HepG2 (cell line): Measurements from ENCODE around the gene JAK1. TPM values are rescaled to one million over a fixed set of nuclear protein-coding genes. Genes with fewer than 3 reads are reported as not detected.

Experiments used
- ATAC-seq: fragments of 200-7000 bp; cut with Tn5 transposase; 3 replicates; pipeline ENCODE4 v1.9.1; 2020; ENCODE audit warnings: mild to moderate bottlenecking, moderate library complexity
- BruUV-seq: library from RNA; stranded (reverse); fragments of 400-500 nt; replicated peaks from 2 replicates; lab custom pipeline; 2021; lab: Mats Ljungman, UMichigan
- CTCF ChIA-PET: fragments of 300-600 bp; formaldehyde crosslinking; extraction: SDS; loops from one replicate; lab custom pipeline; 2021; ENCODE audit warnings: low total read pairs, inconsistent platforms, low intra/inter-chr PET ratio; lab: Yijun Ruan, JAX
- POLR2A ChIA-PET: fragments of 350-600 bp; sonication (Branson Sonifier 250); formaldehyde crosslinking; loops from one replicate; lab custom pipeline; 2020; ENCODE audit warnings: antibody characterized with exemption, inconsistent platforms; lab: Yijun Ruan, JAX
- DNase-seq: peaks from one replicate; pipeline ENCODE4 v3.0.0-alpha.2; 2015; ENCODE audit warnings: low spot score
- FAIRE-seq: peaks from 3 replicates; lab custom pipeline; 2011; peaks lifted over from hg19 to GRCh38; lab: Jason Lieb, UNC
- H2AFZ ChIP-seq: one replicate; pipeline ENCODE4 v1.6.1; 2011; ENCODE audit warnings: low read length, inconsistent platforms
- H3K27ac ChIP-seq: fragments of 300-600 bp; 3 replicates; pipeline ENCODE4 v1.8.0; 2011; ENCODE audit warnings: mixed run types, mild to moderate bottlenecking, mixed read lengths, low read length, inconsistent platforms; ENCODE audit not compliant: insufficient read depth; ENCODE audit errors: extremely low read length
- H3K27me3 ChIP-seq, 2 experiments: fragments of 200-600 bp in 1 of 2; 2 replicates in 1 of 2; 3 replicates in 1 of 2; pipeline versions ENCODE4 v1.6.0 to v1.8.0; 2011; ENCODE audit warnings: low read length in 2 of 2, mild to moderate bottlenecking in 2 of 2, moderate library complexity in 2 of 2, inconsistent platforms in 1 of 2; ENCODE audit not compliant: insufficient read depth in 2 of 2, control insufficient read depth in 1 of 2
- H3K36me3 ChIP-seq, 2 experiments: fragments of 200-600 bp in 1 of 2; replicated peaks in 1 of 2; 2 replicates in 1 of 2; 3 replicates in 1 of 2; pipeline versions ENCODE4 v1.5.1 to v1.8.0; 2011; ENCODE audit warnings: low read length in 2 of 2, inconsistent platforms in 1 of 2; ENCODE audit not compliant: insufficient read depth in 2 of 2, control insufficient read depth in 1 of 2
- H3K4me1 ChIP-seq: 2 replicates; pipeline ENCODE4 v1.5.1; 2012; ENCODE audit warnings: low read length, inconsistent platforms; ENCODE audit not compliant: insufficient read depth
- H3K4me2 ChIP-seq: 2 replicates; pipeline ENCODE4 v1.6.0; 2011; ENCODE audit warnings: low read depth, low read length, inconsistent platforms
- H3K4me3 ChIP-seq, 3 experiments: fragments of 200-600 bp in 1 of 3; sonication (generic), shearing (Covaris generic) in 1 of 3; replicated peaks in 1 of 3; 2 replicates each; pipeline ENCODE4 v1.5.1; 2011 to 2016; ENCODE audit warnings: low read length in 3 of 3, inconsistent platforms in 2 of 3, low read depth in 2 of 3, mild to moderate bottlenecking in 2 of 3, control low read depth in 1 of 3, mixed read lengths in 1 of 3; ENCODE audit not compliant: insufficient read depth in 1 of 3
- H3K79me2 ChIP-seq: one replicate; pipeline ENCODE4 v1.6.1; 2011; ENCODE audit warnings: low read length, inconsistent platforms; ENCODE audit not compliant: insufficient read depth
- H3K9ac ChIP-seq: 2 replicates; pipeline ENCODE4 v1.6.0; 2011; ENCODE audit warnings: mild to moderate bottlenecking, low read depth, low read length, inconsistent platforms; ENCODE audit not compliant: insufficient read depth
- H3K9me3 ChIP-seq: 2 replicates; pipeline ENCODE4 v1.5.1; 2012; ENCODE audit warnings: mild to moderate bottlenecking, low read length
- H4K20me1 ChIP-seq: 2 replicates; pipeline ENCODE4 v1.6.0; 2011; ENCODE audit warnings: inconsistent platforms, mild to moderate bottlenecking, low read length, moderate library complexity; ENCODE audit not compliant: insufficient read depth
- ARID2 ChIP-seq: sonication (generic); formaldehyde crosslinking; IDR thresholded peaks from 2 replicates; pipeline ENCODE4 v1.8.1; 2022; ENCODE audit warnings: mild to moderate bottlenecking, missing genetic modification reagents, borderline replicate concordance
- CREM ChIP-seq, 2 experiments: sonication (generic) in 1 of 2; formaldehyde crosslinking in 1 of 2; IDR thresholded peaks; 2 replicates each; pipeline versions ENCODE4 v1.4.0 to v1.6.1; 2016 to 2020; ENCODE audit warnings: antibody characterized with exemption in 1 of 2, mild to moderate bottlenecking in 1 of 2, missing genetic modification reagents in 1 of 2
- HMG20B ChIP-seq: conservative IDR thresholded peaks from 2 replicates; pipeline ENCODE4 v1.6.1; 2016; ENCODE audit warnings: missing genetic modification reagents, missing compliant biosample characterization
- HOXA9 ChIP-seq: sonication (generic); formaldehyde crosslinking; IDR thresholded peaks from 2 replicates; pipeline ENCODE4 v1.8.1; 2022; ENCODE audit warnings: missing genetic modification reagents, mild to moderate bottlenecking, moderate library complexity, borderline replicate concordance
- IRF1 ChIP-seq: sonication (generic); formaldehyde crosslinking; IDR thresholded peaks from 2 replicates; pipeline ENCODE4 v1.4.0; 2020; ENCODE audit warnings: low read depth, mild to moderate bottlenecking, missing genetic modification reagents
- MAFG ChIP-seq: sonication (generic); formaldehyde crosslinking; IDR thresholded peaks from 2 replicates; pipeline ENCODE4 v1.5.1; 2020; ENCODE audit warnings: mild to moderate bottlenecking, missing genetic modification reagents
- TARDBP ChIP-seq: sonication (generic); formaldehyde crosslinking; IDR thresholded peaks from 2 replicates; pipeline ENCODE4 v1.8.0; 2022; ENCODE audit warnings: mild to moderate bottlenecking, missing genetic modification reagents
- TEAD2 ChIP-seq: sonication (generic); formaldehyde crosslinking; IDR thresholded peaks from 2 replicates; pipeline ENCODE4 v1.9.0; 2021; ENCODE audit warnings: missing genetic modification reagents
- XRCC5 ChIP-seq: fragments of 200-400 bp; formaldehyde crosslinking; optimal IDR thresholded peaks from 2 replicates; pipeline ENCODE3; 2017; ENCODE audit warnings: mild to moderate bottlenecking, low read length
- ZNF253 ChIP-seq: sonication (generic); formaldehyde crosslinking; IDR thresholded peaks from 2 replicates; pipeline ENCODE4 v1.8.0; 2022; ENCODE audit warnings: mild to moderate bottlenecking, missing genetic modification reagents, borderline replicate concordance
- ZNF3 ChIP-seq: IDR thresholded peaks from 2 replicates; pipeline ENCODE4 v1.7.0; 2017; ENCODE audit warnings: inconsistent platforms
- ZNF501 ChIP-seq: sonication (generic); formaldehyde crosslinking; IDR thresholded peaks from 2 replicates; pipeline ENCODE4 v1.5.1; 2020; ENCODE audit warnings: mild to moderate bottlenecking, moderate library complexity, missing genetic modification reagents
- ZNF780A ChIP-seq: sonication (generic); formaldehyde crosslinking; IDR thresholded peaks from 2 replicates; pipeline ENCODE4 v1.8.0; 2022; ENCODE audit warnings: mild to moderate bottlenecking, missing genetic modification reagents, moderate library complexity
- ZNF83 ChIP-seq: sonication (generic); formaldehyde crosslinking; IDR thresholded peaks from 2 replicates; pipeline ENCODE4 v1.4.0; 2020; ENCODE audit warnings: missing genetic modification reagents, mild to moderate bottlenecking, borderline replicate concordance
- WGBS: methylation state at CpG from one replicate; pipeline ENCODE4 v1.1.6; 2017; ENCODE audit warnings: low lambda C conversion rate; 5-methylcytosine and 5-hydroxymethylcytosine counted together
- in situ Hi-C: cut with HindIII; loops from 2 replicates; pipeline ENCODE4 v1.10.0; 2017; ENCODE audit warnings: low pct_unique_long_range_greater_than_20kb; ENCODE audit not compliant: extremely low pct_ligation_motif_present
- intact Hi-C: fragments of 100-400 bp; cut with micrococcal nuclease; formaldehyde crosslinking; loops from one replicate; pipeline ENCODE4 v1.10.0; 2022; ENCODE audit not compliant: unreplicated experiment
- polyA plus RNA-seq, 8 experiments: library from polyadenylated mRNA; depleted of rRNA in 3 of 8; stranded (reverse) in 7 of 8; unstranded in 1 of 8; fragments of >200 nt; fragmentation: Illumina TruSeq in 4 of 8; extraction: Trizol in 4 of 8; gene quantifications; 2 replicates each; pipeline versions ENCODE4 v1.2.1 to v1.2.3, GENCODE V29; 2011 to 2016; ENCODE audit warnings: low read depth in 4 of 8, missing spikeins in 1 of 8, mixed read lengths in 1 of 8; ENCODE audit not compliant: insufficient read depth in 1 of 8
- total RNA-seq, 5 experiments: library from RNA; depleted of rRNA; stranded (reverse); fragments of >200 nt; fragmentation: Illumina TruSeq; extraction: Trizol; gene quantifications; 2 replicates each; pipeline ENCODE4 v1.2.3, GENCODE V29; 2016; ENCODE audit warnings: low read depth in 1 of 5
- TF ChIP-seq, protein P1 (sequence below): sonication (generic); formaldehyde crosslinking; IDR thresholded peaks from 2 replicates; pipeline ENCODE4 v1.5.1; 2020; ENCODE audit warnings: mild to moderate bottlenecking, missing genetic modification reagents, borderline replicate concordance

JAK1 gene
- total and polyA plus RNA-seq, 2 of the 13 experiments (the other 11 are each of a cell fraction or from before 2014, with no cell fraction given), result 23.9 to 42.4 TPM

GRCh38 chr1:64963466-64963865 lies 2.9 kb downstream of the JAK1 start:
- no peak for DNase-seq
- in situ Hi-C loops, result loop anchor here (10.0 kb wide), 1 partner anchor 69 kb away; no protein-coding TSS in a partner anchor
- no TSS peak for BruUV-seq
- H3K36me3 ChIP-seq, result no peaks in the 10 kb centered on the region
- no peak overlapping the region for H3K4me2 ChIP-seq
- no peak for FAIRE-seq
- H3K4me1 ChIP-seq, result peaks cover 35% of the 10 kb centered on the region
- ATAC-seq, result no peak
- TF ChIP-seq ARID2 (no peak), ZNF780A (CRISPR knock-in tag) (no peak), ZNF83 (no peak), IRF1 (CRISPR knock-in tag) (no peak), MAFG (no peak), TEAD2 (CRISPR knock-in tag) (no peak), HOXA9 (CRISPR knock-in tag) (no peak), HMG20B (CRISPR knock-in tag) (no peak), XRCC5 (no peak), ZNF253 (no peak), ZNF501 (no peak), TARDBP (CRISPR knock-in tag) (no peak), ZNF3 (CRISPR knock-in tag) (no peak), CREM (IDR thresholded peaks at IDR 0.05) (no peak), CREM (CRISPR knock-in tag; IDR thresholded peaks at IDR 0.05) (no peak)
- TF ChIP-seq, protein P1, sequence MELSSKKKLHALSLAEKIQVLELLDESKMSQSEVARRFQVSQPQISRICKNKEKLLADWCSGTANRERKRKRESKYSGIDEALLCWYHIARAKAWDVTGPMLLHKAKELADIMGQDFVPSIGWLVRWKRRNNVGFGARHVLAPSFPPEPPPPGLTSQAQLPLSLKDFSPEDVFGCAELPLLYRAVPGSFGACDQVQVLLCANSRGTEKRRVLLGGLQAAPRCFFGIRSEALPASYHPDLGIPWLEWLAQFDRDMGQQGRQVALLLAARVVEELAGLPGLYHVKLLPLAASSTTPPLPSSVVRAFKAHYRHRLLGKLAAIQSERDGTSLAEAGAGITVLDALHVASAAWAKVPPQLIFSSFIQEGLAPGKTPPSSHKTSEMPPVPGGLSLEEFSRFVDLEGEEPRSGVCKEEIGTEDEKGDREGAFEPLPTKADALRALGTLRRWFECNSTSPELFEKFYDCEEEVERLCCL, result no peak
- intact Hi-C loops, result no loop called here
- POLR2A ChIA-PET, result no interaction called here
- H3K27me3 ChIP-seq, result peaks cover 0 to 3% of the 10 kb centered on the region in 2 experiments; a peak in 2 of 5 replicates
- peaks cover 13% of the 10 kb centered on the region; the same call in 1 of the 2 replicates for H4K20me1 ChIP-seq
- no peak overlapping the region for H3K4me3 ChIP-seq
- no peak overlapping the region for H2AFZ ChIP-seq
- no peaks in the 10 kb centered on the region for H3K9me3 ChIP-seq
- WGBS, result 72% methylated on average over 5 of the region's 5 CpGs
- peaks cover 72% of the 10 kb centered on the region for H3K79me2 ChIP-seq
- H3K9ac ChIP-seq, result no peak overlapping the region
- CTCF ChIA-PET, result no interaction called here
- H3K27ac ChIP-seq, result no peak overlapping the region
